IgD-negative memory B cell (primary cell): ENCODE data around the gene SPEN. TPM values are rescaled to one million over a fixed set of nuclear protein-coding genes. Genes with fewer than 3 reads are reported as not detected.
"Not testable (repeated sequence)": the region's sequence is repeated elsewhere in the genome, so short reads cannot be mapped to it uniquely, and the experiment has no call there.

Experiments used
- H3K27ac Mint-ChIP-seq, 3 donors: one replicate each; pipeline ENCODE4 v1.8.0; 2020 to 2022; ENCODE audit warnings: mild to moderate bottlenecking in 3 of 3, mixed read lengths in 3 of 3, moderate library complexity in 1 of 3
- H3K27me3 Mint-ChIP-seq: one replicate; pipeline ENCODE4 v1.8.0; 2021; ENCODE audit warnings: mixed read lengths
- H3K36me3 Mint-ChIP-seq: one replicate; pipeline ENCODE4 v1.8.0; 2020; ENCODE audit warnings: mild to moderate bottlenecking, mixed read lengths
- H3K4me1 Mint-ChIP-seq, 3 donors: one replicate each; pipeline ENCODE4 v1.8.0; 2020 to 2022; ENCODE audit warnings: mixed read lengths in 3 of 3, mild to moderate bottlenecking in 1 of 3
- H3K4me3 Mint-ChIP-seq, 4 donors: one replicate each; pipeline ENCODE4 v1.8.0; 2020 to 2022; ENCODE audit warnings: mild to moderate bottlenecking in 4 of 4, mixed read lengths in 4 of 4, moderate library complexity in 3 of 4
- H3K9me3 Mint-ChIP-seq, 3 donors: one replicate each; pipeline ENCODE4 v1.8.0; 2020 to 2021; ENCODE audit warnings: mixed read lengths in 3 of 3, mild to moderate bottlenecking in 1 of 3
- polyA plus RNA-seq: library from polyadenylated mRNA; unstranded; fragments of 300-500 nt; fragmentation: Illumina TruSeq; gene quantifications from one replicate; pipeline ENCODE4 v1.2.3, GENCODE V29; 2021

The SPEN gene
- polyA plus RNA-seq, 1 donor from 2014 or later = 43.2 TPM

- H3K4me1 Mint-ChIP-seq = peaks cover 48 to 61% (median 52%) of the 10 kb centered on the region in 3 donors
- no peaks in the 10 kb centered on the region for H3K9me3 Mint-ChIP-seq
- H3K27ac Mint-ChIP-seq = peak overlapping the region; percentile 86 to 90 (median 88)
- H3K27me3 Mint-ChIP-seq = no peaks in the 10 kb centered on the region
- H3K36me3 Mint-ChIP-seq = peaks cover 3% of the 10 kb centered on the region
- H3K4me3 Mint-ChIP-seq = peak overlapping the region; percentile 63 to 90 (median 85)
These were observed 38.4 kb downstream of the SPEN start for GRCh38 chr1:15885701-15886610.

- Mint-ChIP-seq H3K9me3 (no peaks in the 10 kb centered on the region), H3K27me3 (no peaks in the 10 kb centered on the region), H3K36me3 (peaks cover 3% of the 10 kb centered on the region), H3K4me1 (peaks cover 41 to 54% (median 50%) of the 10 kb centered on the region in 3 donors), H3K4me3 (peak overlapping the region; percentile 63 to 90 (median 85)), H3K27ac (peak overlapping the region; percentile 86 to 90 (median 88))
These were observed 39.2 kb downstream of the SPEN start for GRCh38 chr1:15886611-15887167.

DNA sequence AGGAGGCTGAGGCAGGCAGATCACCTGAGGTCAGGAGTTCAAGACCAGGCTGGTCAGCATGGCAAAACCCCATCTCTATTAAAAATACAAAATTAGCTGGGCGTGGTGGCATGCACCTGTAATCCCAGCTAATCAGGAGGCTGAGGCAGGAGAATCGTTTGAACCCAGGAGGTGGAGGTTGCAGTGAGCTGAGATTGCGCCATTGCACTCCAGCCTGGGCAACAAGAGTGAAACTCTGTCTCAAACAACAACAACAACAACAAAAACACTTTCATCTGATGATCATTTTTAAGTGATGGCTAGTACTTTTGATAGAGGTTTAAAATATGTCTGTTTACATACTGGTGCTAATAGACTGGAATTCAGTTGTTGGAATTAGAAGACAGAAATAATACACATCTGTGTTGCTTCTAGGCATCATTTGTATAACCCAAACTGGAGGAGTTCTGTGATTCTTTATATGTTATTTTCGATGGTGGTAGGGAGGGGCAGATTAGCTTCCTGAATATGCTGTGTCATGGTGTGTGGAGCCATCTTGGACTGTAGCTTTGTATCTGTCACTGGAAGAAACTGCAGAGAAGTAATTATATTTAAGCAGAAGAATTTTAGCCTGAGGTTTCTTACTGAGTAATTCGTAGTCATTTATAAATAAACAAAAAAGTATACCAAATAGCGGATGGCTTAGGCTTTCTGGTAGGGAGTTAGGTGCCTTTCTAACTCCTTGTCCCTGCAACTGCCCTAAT, 45.5 kb downstream of the SPEN start:
- peak overlapping the region in 1 of 4 donors; percentile 57 for H3K4me3 Mint-ChIP-seq
- not testable (repeated sequence) for H3K9me3 Mint-ChIP-seq, H3K36me3 Mint-ChIP-seq, H3K27me3 Mint-ChIP-seq
- H3K27ac Mint-ChIP-seq = peak overlapping the region in 2 of 3 donors; percentile 13 to 59
- H3K4me1 Mint-ChIP-seq = peaks cover 15 to 30% (median 27%) of the 10 kb centered on the region in 3 donors

- Mint-ChIP-seq H3K27ac (no peak overlapping the region), H3K4me1 (peaks cover 17 to 33% (median 27%) of the 10 kb centered on the region in 3 donors), H3K36me3 (peaks cover 4% of the 10 kb centered on the region), H3K4me3 (peak overlapping the region in 1 of 4 donors; percentile 1), H3K9me3 (no peaks in the 10 kb centered on the region), H3K27me3 (no peaks in the 10 kb centered on the region)
These were observed 47.7 kb downstream of the SPEN start for GRCh38 chr1:15895233-15895632.

DNA sequence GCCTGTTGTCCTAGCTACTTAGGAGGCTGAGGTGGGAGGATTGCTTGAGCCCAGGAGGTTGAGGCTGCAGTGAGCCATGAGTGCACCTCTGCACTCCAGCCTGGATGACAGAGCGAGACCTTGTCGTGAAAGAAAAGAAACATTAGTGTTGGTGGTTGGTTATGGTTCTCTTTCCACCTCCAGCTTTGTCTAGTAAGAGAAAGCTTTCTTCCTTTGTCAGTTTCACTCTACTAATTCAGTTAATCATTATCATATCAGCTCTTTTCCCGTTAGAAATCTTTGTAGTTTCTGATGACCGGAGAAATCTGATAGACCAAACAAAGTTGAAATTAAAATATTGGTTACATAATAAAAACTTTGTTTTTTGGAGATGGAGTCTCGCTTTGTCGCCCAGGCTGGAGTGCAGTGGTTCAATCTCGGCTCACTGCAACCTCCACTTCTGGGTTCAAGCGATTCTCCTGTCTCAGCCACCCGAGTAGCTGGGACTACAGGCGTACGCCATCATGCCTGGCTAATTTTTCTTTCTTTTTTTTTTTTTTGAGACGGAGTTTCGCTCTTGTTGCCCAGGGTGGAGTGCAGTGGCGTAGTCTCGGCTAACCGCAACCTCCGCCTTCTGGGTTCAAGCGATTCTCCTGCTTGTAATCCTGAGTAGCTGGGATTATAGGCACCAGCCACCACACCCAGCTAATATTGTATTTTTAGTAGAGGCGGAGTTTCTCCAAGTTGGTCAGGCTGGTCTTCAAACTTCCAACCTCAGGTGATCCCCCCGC, 49.5 kb downstream of the SPEN start:
- not testable (repeated sequence) for H3K27me3 Mint-ChIP-seq, H3K9me3 Mint-ChIP-seq, H3K36me3 Mint-ChIP-seq, H3K4me3 Mint-ChIP-seq
- H3K4me1 Mint-ChIP-seq = peaks cover 23 to 32% (median 28%) of the 10 kb centered on the region in 3 donors
- peak overlapping the region in 1 of 3 donors; percentile 60 for H3K27ac Mint-ChIP-seq

DNA sequence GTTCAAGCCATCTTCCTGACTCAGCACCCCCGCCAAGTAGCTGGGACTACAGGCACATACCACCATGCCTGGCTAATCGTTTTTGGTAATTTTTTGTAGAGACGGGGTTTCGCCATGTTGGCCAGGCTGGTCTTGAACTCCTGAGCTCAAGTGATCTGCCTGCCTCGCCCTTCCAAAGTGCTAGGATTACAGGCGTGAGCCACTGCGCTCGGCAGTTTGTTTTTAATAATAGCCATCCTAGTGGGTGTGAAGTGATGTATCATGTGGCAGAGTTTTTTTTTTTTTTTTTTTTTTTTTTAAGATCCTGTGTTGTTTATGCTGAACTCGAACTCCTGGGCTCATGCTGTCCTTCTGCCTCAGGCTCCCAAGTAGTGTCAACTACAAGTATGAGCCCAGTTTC, 51.8 kb downstream of the SPEN start:
- Mint-ChIP-seq H3K36me3 (peaks cover 4% of the 10 kb centered on the region), H3K27ac (peak overlapping the region in 1 of 3 donors; percentile 7), H3K4me3 (peak overlapping the region in 1 of 4 donors; percentile 63), H3K27me3 (no peaks in the 10 kb centered on the region), H3K9me3 (no peaks in the 10 kb centered on the region), H3K4me1 (peaks cover 20 to 26% (median 22%) of the 10 kb centered on the region in 3 donors)

- Mint-ChIP-seq H3K9me3 (no peaks in the 10 kb centered on the region), H3K4me1 (peaks cover 15 to 22% (median 19%) of the 10 kb centered on the region in 3 donors), H3K4me3 (peak overlapping the region in 1 of 4 donors; percentile 17), H3K27me3 (no peaks in the 10 kb centered on the region), H3K27ac (peak overlapping the region in 1 of 3 donors; percentile 47), H3K36me3 (peaks cover 4% of the 10 kb centered on the region)
These were observed 53.3 kb downstream of the SPEN start for GRCh38 chr1:15900662-15901279.

GRCh38 chr1:15902882-15903281, 55.4 kb downstream of the SPEN start:
- peaks cover 16 to 21% (median 18%) of the 10 kb centered on the region in 3 donors for H3K4me1 Mint-ChIP-seq
- no peak overlapping the region for H3K27ac Mint-ChIP-seq
- H3K9me3 Mint-ChIP-seq = no peaks in the 10 kb centered on the region
- H3K36me3 Mint-ChIP-seq = peaks cover 4% of the 10 kb centered on the region
- H3K27me3 Mint-ChIP-seq = no peaks in the 10 kb centered on the region
- no peak overlapping the region for H3K4me3 Mint-ChIP-seq

GRCh38 chr1:15908597-15908996, 61.1 kb downstream of the SPEN start:
- H3K27ac Mint-ChIP-seq = no peak overlapping the region
- no peaks in the 10 kb centered on the region for H3K9me3 Mint-ChIP-seq
- no peaks in the 10 kb centered on the region for H3K27me3 Mint-ChIP-seq
- H3K4me3 Mint-ChIP-seq = no peak overlapping the region
- peaks cover 2% of the 10 kb centered on the region for H3K36me3 Mint-ChIP-seq
- peaks cover 0 to 7% (median 3%) of the 10 kb centered on the region in 3 donors for H3K4me1 Mint-ChIP-seq

DNA sequence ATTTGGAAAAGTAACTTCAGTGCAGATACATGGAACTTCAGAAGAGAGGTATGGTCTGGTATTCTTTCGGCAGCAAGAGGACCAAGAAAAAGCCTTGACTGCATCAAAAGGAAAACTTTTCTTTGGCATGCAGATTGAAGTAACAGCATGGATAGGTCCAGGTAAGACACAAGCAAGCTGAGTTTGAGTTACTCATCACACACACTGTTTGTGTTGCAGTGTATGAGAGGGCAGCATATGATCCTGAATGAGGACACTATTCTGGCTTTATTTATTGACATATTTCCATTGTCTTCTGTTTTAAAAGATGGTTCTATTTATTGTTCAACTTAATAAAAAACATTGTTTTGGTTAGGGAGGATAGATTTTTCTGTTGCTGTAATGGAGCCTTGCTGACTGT, 63.6 kb downstream of the SPEN start:
- Mint-ChIP-seq H3K9me3 (no peaks in the 10 kb centered on the region), H3K36me3 (peaks cover 10% of the 10 kb centered on the region), H3K4me3 (no peak overlapping the region), H3K4me1 (peaks cover 3 to 12% (median 5%) of the 10 kb centered on the region in 3 donors), H3K27me3 (no peaks in the 10 kb centered on the region), H3K27ac (no peak overlapping the region)

DNA sequence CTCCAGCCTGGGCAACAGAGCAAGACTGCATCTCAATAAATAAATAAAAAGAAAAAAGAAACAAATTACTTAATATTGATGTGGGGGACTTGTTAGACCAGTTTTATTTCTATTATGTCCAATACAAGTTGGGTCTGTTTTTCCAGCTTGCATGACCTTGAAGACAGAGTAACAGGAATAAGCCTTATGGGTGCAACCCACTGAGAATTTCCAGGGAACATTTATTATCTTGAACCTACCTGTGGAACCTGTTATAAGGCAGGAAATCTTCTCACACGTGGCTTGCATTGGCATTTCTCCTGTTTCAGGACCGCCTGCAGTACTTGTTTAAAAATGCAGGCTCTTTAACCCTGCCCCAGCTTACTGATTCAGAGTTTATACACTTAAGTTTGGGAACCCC, 64.4 kb downstream of the SPEN start:
- no peak overlapping the region for H3K4me3 Mint-ChIP-seq
- H3K4me1 Mint-ChIP-seq = peaks cover 9 to 17% (median 12%) of the 10 kb centered on the region in 3 donors
- no peaks in the 10 kb centered on the region for H3K9me3 Mint-ChIP-seq
- H3K36me3 Mint-ChIP-seq = peaks cover 10% of the 10 kb centered on the region
- H3K27ac Mint-ChIP-seq = no peak overlapping the region
- H3K27me3 Mint-ChIP-seq = no peaks in the 10 kb centered on the region

GRCh38 chr1:15913607-15914006, 66.1 kb downstream of the SPEN start:
- Mint-ChIP-seq H3K36me3 (peaks cover 10% of the 10 kb centered on the region), H3K4me1 (peaks cover 11 to 16% (median 15%) of the 10 kb centered on the region in 3 donors)
- not testable (repeated sequence) for H3K27ac Mint-ChIP-seq, H3K9me3 Mint-ChIP-seq, H3K27me3 Mint-ChIP-seq, H3K4me3 Mint-ChIP-seq

DNA sequence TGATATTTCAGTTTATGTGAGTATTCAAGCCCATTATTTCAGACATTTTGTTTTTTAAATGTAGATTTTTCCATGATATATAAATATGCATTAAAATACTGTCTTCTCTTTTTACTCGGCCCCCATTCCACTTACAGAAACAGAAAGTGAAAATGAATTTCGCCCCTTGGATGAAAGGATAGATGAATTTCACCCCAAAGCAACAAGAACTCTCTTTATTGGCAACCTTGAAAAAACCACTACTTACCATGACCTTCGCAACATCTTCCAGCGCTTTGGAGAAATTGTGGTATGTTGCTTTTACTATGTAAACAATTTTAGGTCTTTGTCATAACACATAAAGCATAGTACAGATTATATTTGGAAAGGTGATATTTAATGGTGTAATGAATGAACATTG, 68.5 kb downstream of the SPEN start:
- H3K9me3 Mint-ChIP-seq = no peaks in the 10 kb centered on the region
- H3K27ac Mint-ChIP-seq = peak overlapping the region in 2 of 3 donors; percentile 61 to 85
- peak overlapping the region in 2 of 4 donors; percentile 65 to 83 for H3K4me3 Mint-ChIP-seq
- H3K27me3 Mint-ChIP-seq = no peaks in the 10 kb centered on the region
- H3K4me1 Mint-ChIP-seq = peaks cover 16 to 25% (median 20%) of the 10 kb centered on the region in 3 donors
- peaks cover 8% of the 10 kb centered on the region for H3K36me3 Mint-ChIP-seq

- peak overlapping the region in 3 of 4 donors; percentile 18 to 83 (median 78) for H3K4me3 Mint-ChIP-seq
- peaks cover 8% of the 10 kb centered on the region for H3K36me3 Mint-ChIP-seq
- peak overlapping the region; percentile 61 to 85 (median 83) for H3K27ac Mint-ChIP-seq
- H3K27me3 Mint-ChIP-seq = no peaks in the 10 kb centered on the region
- H3K4me1 Mint-ChIP-seq = peaks cover 16 to 25% (median 20%) of the 10 kb centered on the region in 3 donors
- H3K9me3 Mint-ChIP-seq = no peaks in the 10 kb centered on the region
These were observed 68.9 kb downstream of the SPEN start for GRCh38 chr1:15916417-15916816.
